Stimulated activated CD4-positive, alpha-beta T cell treated with anti-CD3 and anti-CD28 coated beads, Interleukin-4, amount 100 ng/mL, for 1 hour (primary cell): ENCODE results near the gene MTO1.
"Not testable (repeated sequence)": the region's sequence is repeated elsewhere in the genome, so short reads cannot be mapped to it uniquely, and the experiment has no call there.

Experiments used
- DNase-seq: peaks from one replicate; pipeline ENCODE4 v3.0.0-alpha.2; 2020

MTO1 gene

DNA sequence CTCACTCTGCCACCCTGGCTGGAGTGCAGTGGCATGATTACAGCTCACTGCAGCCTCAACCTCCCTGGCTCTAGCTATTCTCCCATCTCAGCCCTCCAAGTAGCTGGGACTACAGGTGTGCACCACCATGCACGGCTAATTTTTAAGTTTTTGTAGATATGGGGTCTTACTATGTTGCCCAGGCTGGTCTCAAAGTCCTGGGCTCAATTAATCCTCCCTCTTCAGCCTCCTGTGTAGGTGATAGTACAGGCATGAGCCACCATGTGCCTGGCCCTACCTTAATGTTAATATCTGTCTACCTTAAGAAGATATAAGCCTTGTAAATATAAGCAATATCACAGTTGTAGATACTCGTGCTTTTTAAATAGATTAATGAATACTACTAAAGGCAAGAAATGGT is 42.6 kb downstream of the MTO1 start:
- no peak for DNase-seq

DNA sequence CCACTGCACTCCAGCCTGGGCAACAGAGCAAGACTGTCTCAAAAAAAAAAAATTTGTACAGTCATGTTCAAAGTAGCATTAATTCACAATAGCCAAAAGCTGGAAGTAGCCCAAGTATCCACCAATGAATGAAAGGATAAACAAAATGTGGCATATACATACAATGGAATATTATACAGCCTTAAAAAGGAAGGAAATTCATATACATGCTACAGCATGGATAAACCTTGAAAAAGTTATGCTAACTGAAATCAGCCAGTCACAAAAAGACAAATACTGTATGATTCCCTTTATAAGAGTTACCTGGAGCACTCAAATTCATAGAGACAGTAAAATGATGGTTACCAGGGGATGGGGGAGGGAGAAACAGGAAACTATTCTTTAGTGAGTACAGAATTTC is 43.6 kb downstream of the MTO1 start:
- no peak for DNase-seq

DNA sequence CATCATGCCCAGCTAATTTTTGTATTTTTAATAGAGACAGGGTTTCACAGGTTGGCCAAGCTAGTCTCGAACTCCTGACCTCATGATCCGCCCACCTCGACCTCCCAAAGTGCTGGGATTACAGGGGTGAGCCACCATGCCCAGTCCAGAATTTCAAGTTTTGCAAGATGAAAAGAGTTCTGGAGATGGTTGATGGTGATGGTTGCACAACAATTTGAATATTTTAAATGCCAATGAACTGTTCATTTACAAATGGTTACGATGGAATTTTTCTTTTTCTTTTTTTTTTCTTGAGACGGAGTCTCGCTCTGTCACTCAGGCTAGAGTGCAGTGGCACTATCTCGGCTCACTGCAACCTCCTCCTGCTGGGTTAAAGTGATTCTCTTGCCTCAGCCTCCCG is 44.2 kb downstream of the MTO1 start:
- not testable (repeated sequence) for DNase-seq

DNA sequence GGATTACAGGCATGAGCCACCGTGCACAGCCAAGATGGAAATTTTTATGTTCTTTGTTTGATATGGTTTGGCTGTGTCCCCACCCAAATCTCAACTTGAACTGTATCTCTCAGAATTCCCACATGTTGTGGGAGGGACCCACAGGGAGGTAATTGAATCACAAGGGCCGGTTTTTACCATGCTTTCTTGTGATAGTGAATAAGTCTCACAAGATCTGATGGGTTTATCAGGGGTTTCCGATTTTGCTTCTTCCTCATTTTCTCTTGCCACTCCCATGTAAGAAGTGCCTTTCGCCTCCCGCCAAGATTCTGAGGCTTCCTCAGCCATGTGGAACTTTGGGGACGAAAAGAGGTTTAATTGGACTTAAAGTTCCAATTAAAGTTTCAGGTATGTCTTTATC is 44.7 kb downstream of the MTO1 start:
- DNase-seq = no peak

DNA sequence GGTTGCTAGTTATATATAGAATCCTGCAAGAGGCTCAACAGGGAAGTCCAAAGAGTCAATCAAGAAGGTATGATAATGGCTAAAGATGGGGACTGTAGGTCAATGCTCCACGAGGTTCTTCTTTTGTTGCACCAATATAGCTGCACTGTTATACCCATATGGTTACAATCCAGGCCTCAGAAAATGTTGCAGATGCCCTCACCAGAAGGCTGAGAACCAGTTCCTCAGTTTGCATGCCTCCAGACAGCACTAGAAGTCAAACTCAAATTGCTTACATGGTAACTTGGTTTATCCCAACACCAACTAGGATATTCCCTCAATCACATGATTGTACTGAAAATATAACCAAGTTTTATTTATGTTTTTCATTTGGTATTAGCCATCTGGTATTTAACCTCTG is 47.2 kb downstream of the MTO1 start:
- no peak for DNase-seq

DNA sequence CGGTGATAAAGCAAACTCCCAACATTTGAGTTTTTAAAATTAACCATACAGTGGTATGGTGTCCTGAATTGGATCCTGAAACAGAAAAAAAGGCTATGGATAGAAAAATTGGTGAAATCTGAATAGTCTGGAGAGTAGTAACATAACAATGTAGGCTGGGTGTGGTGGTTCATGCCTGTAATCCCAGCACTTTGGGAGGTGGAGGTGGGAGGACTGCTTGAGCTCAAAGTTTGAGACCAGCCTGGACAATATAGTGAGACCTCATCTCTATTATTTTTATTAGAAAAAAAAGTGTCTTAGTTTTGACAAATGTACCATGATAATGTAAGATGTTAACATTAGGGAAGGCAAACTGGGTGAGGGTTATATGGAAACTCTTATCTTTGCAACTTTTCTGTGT is 48.3 kb downstream of the MTO1 start:
- DNase-seq = no peak

DNA sequence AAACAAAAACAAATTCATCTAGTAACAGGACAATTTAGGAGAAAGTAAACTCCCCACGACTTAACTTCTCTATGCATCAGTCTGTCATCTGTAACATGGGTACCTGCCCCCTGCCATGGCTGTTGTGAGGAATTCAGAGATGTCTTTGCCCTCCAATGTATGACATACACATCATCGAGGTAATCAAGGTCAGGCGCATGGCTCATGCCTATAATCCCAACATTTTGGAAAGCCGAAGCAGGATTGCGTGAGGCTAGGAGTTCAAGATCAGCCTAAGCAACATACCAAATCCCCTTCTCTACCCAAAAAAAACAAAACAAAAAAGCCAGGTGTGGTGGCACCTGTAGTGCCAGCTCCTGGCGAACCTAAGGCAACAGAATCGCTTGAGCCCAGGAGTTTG is 50.3 kb downstream of the MTO1 start:
- DNase-seq = no peak

DNA sequence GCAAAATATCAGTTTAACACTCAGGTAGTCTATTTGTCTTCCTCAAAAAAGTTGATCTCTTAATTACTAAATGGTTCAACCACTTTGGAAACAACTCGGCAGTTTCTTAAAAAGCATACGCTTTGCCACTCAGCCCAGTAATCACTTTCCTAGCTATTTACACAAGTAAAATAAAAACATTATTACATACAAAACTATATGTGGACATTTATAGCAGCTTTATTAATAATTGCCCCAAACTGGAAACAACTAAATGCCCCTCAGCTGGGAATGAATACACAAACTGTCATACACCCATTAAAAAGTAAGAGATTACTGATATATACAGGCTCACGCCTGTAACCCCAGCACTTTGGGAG is 51.9 kb downstream of the MTO1 start:
- no peak for DNase-seq

DNA sequence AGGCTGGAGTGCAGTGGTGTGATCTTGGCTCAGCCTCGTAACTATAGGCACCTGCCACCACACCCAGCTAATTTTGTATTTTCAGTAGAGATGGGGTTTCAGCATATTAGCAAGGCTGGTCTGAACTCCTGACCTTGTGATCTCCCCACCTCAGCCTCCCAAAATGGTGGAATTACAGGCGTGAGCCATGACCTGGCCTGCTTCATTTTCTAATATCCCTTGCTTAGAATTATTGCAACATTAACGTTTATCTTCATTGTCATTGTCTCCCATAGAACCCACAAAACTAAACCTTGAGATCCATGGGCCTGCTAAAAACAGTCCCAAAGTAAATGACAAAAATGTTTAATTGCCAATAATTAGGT is 53.2 kb downstream of the MTO1 start:
- no peak for DNase-seq

DNA sequence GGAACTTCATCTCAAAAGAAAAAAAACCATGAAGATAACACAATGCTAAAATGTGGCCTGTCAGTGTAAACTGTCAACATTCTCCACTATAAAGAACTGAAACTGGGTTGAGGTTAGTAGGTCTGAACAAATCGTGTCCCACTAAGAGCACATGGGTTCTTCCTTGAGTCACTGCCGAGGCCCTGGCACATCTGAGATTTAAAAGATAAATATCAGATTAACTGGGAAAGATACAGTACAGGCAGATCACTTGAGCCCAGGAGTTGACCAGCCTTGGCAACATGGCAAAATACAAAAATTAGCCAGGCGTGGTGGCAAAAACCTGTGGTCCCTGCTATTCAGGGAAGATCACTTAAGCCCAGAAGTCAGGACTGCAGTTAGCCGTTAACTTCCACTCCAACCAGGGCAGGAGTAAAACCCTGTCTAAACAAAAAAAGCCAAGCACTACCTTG is 53.7 kb downstream of the MTO1 start:
- peak; percentile 19 for DNase-seq

DNA sequence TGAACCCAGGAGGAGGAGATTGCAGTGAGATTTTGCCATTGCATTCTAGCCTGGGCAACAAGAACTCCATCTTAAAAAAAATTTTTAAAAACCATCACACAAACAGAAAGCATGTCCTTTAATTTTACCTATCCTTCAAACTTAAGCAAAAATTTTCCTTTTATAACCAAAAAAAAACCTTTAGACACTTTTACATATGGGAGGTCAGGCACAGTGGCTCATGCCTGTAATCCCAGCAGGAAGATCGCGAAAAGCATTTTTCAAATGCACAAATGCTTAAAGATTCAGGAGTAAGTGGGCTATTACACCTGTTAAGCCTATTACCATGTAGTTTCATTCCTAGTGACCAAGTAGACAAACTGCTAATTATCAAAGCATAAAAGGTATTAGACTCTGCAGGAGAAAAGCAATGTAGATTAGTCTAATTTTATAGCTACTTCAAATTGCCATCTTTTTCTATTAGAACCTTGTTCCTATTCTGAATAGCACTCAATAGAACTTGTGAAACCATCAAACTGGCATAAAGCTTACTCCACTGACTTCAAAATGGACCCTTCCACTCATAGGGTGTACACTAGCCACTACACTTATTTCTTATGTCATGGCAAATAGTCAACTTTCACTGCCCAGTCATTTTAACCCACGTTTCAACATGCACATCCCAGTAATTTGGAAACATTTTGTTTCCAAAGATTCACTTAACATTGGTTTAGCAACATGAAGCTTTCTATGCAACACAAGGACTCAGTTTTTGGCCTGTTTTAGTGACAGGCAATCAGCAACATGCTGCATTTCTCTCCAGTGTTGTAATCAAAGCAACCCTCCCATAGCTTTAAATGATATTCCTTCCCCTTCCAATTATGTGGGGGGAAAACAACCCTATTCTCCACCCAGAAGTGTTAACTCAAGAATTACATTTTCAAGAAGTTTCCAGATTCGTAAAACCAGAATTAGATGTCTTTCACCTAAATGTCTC is 55.3 kb downstream of the MTO1 start:
- no peak for DNase-seq

DNA sequence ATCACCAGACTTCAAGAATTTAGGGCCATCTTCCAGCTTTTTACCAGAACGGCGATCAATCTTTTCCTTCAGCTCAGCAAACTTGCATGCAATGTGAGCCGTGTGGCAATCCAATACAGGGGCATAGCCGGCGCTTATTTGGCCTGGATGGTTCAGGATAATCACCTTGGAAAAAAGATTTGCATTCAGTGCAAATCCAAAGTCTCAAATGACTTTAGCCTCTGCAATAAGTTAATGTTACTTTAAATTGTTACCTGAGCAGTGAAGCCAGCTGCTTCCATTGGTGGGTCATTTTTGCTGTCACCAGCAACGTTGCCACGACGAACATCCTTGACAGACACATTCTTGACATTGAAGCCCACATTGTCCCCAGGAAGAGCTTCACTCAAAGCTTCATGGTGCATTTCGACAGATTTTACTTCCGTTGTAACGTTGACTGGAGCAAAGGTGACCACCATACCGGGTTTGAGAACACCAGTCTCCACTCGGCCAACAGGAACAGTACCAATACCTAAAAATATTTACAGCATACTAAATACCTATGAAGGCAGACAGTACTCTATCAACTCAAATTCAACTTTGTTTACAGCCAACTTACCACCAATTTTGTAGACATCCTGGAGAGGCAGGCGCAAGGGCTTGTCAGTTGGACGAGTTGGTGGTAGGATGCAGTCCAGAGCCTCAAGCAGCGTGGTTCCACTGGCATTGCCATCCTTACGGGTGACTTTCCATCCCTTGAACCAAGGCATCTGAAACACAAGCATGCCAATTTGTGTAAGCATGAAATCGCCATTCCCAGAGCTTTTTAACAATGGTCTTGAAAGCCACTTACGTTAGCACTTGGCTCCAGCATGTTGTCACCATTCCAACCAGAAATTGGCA is 56.8 kb downstream of the MTO1 start:
- not testable (repeated sequence) for DNase-seq

DNA sequence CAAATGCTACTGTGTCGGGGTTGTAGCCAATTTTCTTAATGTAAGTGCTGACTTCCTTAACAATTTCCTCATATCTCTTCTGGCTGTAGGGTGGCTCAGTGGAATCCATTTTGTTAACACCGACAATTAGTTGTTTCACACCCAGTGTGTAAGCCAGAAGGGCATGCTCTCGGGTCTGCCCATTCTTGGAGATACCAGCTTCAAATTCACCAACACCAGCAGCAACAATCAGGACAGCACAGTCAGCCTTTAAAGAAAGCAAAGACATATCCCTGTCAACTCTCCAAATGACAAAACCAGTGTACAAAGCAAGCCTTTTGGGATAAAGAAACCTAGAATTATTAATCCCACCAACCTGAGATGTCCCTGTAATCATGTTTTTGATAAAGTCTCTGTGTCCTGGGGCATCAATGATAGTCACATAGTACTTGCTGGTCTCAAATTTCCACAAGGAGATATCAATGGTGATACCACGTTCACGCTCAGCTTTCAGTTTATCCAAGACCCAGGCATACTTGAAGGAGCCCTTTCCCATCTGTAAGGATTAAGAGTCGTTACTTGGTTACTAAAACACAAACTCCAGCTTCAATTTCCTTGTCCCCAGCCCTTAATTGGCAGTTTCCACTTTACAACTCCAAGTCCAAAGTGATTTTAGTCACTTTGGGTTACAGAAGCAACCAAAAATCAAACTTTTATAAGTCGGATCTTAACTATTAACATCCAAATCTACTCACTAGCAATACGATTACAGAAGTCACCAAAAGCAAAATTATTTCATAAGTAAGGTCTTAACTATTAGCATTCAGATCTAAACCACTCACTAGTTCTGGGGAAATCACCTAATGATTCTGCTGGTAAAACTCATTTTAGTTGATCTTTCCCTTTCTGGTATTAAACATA is 57.7 kb downstream of the MTO1 start:
- not testable (repeated sequence) for DNase-seq

DNA sequence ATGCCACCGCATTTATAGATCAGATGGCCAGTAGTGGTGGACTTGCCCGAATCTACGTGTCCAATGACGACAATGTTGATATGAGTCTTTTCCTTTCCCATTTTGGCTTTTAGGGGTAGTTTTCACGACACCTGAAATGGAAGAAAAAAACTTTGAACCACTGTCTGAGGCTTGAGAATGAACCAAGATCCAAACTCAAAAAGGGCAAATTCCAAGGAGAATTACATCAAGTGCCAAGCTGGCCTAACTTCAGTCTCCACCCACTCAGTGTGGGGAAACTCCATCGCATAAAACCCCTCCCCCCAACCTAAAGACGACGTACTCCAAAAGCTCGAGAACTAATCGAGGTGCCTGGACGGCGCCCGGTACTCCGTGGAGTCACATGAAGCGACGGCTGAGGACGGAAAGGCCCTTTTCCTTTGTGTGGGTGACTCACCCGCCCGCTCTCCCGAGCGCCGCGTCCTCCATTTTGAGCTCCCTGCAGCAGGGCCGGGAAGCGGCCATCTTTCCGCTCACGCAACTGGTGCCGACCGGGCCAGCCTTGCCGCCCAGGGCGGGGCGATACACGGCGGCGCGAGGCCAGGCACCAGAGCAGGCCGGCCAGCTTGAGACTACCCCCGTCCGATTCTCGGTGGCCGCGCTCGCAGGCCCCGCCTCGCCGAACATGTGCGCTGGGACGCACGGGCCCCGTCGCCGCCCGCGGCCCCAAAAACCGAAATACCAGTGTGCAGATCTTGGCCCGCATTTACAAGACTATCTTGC is 58.6 kb downstream of the MTO1 start:
- peak; percentile 82 for DNase-seq

DNA sequence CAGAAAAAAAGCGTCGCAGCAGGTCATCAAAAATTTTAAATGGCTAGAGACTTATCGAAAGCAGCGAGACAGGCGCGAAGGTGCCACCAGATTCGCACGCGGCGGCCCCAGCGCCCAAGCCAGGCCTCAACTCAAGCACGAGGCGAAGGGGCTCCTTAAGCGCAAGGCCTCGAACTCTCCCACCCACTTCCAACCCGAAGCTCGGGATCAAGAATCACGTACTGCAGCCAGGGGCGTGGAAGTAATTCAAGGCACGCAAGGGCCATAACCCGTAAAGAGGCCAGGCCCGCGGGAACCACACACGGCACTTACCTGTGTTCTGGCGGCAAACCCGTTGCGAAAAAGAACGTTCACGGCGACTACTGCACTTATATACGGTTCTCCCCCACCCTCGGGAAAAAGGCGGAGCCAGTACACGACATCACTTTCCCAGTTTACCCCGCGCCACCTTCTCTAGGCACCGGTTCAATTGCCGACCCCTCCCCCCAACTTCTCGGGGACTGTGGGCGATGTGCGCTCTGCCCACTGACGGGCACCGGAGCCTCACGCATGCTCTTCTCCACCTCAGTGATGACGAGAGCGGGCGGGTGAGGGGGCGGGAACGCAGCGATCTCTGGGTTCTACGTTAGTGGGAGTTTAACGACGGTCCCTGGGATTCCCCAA is 59.3 kb downstream of the MTO1 start, which contains the start of gene EEF1A1:
TSS of gene EEF1A1 (minus strand) at position 345 of the 663 bp plus-strand sequence. CDS start 1,006 bp downstream, outside the sequence.
- peak; percentile 100 for DNase-seq

DNA sequence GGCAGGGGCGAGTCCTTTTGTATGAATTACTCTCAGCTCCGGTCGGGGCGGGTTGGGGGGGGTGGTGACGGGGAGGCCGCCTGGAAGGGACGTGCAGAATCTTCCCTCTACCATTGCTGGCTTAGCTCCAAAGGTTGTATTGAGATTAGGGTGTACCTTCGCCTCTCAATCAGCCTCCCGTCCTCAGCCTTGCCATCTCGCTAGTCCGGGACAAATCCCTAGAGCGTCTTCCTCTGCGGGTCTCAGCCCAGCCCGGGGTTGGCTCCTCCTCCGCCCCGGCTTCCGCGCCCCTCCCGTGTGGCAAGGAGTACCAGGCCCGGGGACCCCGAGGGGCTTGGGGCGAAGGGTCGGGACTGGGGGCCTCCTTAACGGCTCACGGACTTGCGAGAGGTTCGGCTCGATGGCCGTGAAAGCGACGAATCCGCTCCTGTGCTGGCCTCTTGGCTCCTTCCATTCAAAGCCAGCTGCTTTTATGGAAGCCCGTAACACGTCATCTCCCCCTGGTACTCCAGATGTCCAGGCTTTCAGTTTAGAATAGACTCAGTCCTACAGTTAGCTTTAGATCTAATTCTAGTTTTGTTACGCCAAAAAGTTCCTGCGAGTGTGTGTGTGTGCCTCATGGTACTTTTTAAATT is 59.9 kb downstream of the MTO1 start:
- peak; percentile 77 for DNase-seq

DNA sequence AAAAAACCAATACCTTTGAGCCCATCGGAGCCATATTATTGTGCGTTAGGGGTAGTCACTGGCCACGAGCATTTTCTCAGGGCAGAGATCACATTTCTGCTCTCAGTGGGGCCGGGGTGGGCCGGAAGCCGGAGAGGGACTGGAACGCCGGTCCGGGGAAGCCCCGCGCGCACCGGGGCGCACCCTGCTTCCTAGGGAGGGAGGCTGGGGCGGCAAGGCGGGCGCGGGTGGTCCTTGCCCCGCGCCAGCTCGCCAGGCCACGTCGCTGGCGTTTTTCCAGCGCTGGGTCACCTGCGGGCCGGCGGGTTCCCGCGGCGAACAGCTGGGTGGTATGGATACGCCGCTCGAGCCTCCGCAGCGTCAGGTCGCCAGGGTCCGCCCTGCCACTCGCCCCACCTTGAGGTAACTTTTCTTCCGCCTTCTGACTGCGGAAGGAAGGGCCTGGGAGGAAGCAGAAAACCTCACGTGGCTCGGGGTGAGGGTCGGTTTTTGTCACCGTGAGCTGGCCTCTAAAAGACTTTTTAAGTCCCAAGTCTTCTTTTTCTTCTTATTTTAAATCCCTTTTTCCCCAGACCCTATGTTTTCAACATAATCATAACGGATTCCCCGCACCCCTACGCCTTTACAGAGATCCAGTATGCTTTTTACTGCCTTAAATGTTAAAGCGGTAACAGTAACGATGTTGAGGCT is 62.0 kb downstream of the MTO1 start:
- DNase-seq = peak; percentile 78

DNA sequence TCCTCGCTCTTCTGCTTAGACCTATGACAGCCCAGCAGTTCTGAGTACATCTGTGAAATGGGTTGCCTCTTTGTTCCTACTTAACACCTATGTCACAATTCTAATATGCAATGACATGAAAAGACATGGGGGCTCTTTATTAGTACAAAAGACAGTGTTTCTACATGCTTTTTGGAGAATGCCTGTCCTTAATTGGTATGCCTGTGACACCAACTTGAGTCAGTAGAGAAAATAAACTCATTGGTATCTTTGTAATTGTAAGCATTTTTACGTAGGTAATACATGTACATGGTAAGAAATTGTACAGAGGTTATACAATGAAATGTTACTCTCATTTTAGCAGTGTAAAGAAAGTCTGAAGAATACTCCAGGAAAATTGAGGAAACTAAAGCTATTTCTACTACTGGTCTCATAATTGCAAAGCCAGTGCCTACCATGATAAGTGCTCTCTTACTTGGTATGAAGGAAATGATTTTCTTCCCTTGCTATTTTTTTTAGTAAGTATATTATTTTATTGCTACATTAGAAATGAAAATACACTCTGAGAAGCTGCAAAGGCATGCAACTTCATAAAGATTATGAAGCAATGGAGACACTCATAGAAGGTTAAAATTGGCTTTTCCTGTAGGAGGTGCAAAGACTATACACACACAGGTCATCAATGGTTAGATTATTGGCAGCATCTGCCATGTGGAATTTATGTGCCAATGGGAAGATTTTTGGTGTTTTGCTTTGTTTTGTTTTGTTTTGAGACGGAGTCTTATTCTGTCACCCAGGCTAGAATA is 64.2 kb downstream of the MTO1 start:
- no peak for DNase-seq

DNA sequence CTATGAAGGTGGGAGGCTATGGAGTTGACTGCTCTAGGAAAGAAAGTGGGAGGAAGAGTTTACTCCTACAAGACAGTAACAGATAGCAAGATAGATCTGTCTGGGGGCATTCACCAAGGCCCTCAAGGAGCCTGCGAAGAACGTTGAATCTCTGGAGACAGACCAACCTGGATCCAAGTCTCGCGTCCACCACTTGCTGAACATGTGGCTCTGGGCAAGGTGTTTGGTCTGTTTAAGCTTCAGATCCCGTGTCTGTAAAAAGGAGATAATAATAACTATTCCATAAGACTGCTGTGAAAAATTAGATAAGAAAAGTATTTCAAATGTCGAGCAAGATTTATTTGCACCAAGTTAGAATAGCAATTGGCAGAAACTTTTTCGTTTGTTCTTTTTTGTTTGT is 67.4 kb downstream of the MTO1 start:
- no peak for DNase-seq
